DOHH2 (cell line): Measurements from ENCODE around the gene CPNE2.

Experiments used
- EZH2phosphoT487 ChIP-seq: fragments of 200-600 bp; sonication (generic); IDR thresholded peaks from 2 replicates; pipeline ENCODE4 v1.6.1; 2017; ENCODE audit warnings: borderline replicate concordance, mild to moderate bottlenecking, antibody characterized with exemption, low read length, moderate library complexity, mixed read lengths
- TF ChIP-seq, protein P1 (sequence below): fragments of 200-600 bp; sonication (generic); IDR thresholded peaks from one replicate; pipeline ENCODE4 v1.5.1; 2014; ENCODE audit warnings: antibody characterized with exemption, mild to moderate bottlenecking, low read depth, low read length; ENCODE audit not compliant: poor library complexity, severe bottlenecking

DNA sequence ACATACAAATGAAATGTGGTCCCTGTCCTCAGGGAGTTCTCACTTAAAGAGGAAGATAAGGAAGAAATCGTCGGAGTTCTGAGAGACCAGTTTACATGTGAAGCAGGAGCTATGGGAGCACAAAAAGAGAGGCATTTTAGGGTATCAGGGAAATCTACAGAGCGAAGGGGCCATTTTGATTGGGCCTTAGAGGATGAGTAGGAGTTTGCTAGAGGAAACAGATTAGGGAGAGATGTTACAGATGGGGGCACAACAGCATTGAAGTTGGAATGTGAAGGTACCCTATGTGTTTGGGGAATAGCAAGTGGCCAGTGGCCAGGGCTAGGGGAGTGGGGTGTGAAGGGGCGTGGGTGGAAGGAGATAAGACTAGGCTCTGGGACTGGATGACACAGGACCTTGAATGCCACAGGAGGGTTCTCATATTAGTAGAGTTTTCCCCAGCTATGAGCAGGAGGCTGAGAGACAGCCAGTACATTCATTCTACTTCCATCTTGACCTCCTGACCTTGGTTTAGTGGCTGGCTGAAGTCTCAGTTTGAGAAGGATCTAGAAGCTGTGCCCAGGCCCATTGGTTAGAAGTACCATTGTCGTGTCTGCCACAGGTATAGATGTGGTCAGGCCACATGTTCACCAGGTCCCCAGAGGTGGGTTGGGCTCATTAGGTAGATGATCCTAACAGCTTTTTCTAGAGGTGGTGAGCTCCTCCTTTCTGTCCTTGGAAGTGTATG lies 34.8 kb downstream of the CPNE2 start:
- TF ChIP-seq, protein P1, sequence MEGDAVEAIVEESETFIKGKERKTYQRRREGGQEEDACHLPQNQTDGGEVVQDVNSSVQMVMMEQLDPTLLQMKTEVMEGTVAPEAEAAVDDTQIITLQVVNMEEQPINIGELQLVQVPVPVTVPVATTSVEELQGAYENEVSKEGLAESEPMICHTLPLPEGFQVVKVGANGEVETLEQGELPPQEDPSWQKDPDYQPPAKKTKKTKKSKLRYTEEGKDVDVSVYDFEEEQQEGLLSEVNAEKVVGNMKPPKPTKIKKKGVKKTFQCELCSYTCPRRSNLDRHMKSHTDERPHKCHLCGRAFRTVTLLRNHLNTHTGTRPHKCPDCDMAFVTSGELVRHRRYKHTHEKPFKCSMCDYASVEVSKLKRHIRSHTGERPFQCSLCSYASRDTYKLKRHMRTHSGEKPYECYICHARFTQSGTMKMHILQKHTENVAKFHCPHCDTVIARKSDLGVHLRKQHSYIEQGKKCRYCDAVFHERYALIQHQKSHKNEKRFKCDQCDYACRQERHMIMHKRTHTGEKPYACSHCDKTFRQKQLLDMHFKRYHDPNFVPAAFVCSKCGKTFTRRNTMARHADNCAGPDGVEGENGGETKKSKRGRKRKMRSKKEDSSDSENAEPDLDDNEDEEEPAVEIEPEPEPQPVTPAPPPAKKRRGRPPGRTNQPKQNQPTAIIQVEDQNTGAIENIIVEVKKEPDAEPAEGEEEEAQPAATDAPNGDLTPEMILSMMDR: no peak
- TF ChIP-seq EZH2phosphoT487: no peak
